ENCODE measurements around the gene CTNNA2.

The CTNNA2 gene

DNA sequence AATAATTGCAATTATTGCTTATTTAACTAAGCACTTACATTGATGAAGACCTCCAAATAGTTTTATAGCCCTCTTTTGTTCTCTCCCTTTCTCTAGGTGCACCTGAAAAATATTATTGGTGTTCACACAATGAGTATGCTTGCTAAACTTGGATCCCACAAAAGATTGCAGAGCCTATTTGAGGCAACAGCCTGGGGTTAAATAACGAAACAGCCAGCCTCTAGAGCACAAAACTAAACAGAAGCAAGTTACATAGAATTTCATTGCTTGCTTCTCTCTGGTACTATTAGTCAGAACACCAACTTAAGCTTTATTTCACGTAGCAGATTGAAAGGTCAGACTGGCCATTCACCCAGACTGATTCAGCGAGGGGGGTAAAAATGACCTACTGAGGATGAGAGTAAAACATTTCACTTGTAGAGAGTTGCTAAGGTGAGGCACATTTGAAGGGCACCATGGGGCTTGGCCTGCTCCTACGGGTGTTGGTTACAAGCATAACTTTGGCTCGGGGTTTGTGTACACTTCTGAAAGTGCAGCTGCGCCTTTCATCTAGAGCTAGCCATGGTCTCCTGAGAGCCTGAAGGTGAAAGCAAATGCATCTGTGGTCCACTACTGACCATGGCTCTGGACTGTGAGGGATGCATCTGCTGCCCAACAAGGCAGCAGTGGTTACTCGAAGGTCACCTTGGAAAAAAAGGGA is 1016.8 kb downstream of the CTNNA2 start:
- TF ChIP-seq TCF12 (IDR thresholded peaks at IDR 0.05; ENCODE audit: low read depth) = no peak
- TF ChIP-seq YY1 (IDR thresholded peaks at IDR 0.05; ENCODE audit: low read depth) = no peak
- TF ChIP-seq, protein P1, sequence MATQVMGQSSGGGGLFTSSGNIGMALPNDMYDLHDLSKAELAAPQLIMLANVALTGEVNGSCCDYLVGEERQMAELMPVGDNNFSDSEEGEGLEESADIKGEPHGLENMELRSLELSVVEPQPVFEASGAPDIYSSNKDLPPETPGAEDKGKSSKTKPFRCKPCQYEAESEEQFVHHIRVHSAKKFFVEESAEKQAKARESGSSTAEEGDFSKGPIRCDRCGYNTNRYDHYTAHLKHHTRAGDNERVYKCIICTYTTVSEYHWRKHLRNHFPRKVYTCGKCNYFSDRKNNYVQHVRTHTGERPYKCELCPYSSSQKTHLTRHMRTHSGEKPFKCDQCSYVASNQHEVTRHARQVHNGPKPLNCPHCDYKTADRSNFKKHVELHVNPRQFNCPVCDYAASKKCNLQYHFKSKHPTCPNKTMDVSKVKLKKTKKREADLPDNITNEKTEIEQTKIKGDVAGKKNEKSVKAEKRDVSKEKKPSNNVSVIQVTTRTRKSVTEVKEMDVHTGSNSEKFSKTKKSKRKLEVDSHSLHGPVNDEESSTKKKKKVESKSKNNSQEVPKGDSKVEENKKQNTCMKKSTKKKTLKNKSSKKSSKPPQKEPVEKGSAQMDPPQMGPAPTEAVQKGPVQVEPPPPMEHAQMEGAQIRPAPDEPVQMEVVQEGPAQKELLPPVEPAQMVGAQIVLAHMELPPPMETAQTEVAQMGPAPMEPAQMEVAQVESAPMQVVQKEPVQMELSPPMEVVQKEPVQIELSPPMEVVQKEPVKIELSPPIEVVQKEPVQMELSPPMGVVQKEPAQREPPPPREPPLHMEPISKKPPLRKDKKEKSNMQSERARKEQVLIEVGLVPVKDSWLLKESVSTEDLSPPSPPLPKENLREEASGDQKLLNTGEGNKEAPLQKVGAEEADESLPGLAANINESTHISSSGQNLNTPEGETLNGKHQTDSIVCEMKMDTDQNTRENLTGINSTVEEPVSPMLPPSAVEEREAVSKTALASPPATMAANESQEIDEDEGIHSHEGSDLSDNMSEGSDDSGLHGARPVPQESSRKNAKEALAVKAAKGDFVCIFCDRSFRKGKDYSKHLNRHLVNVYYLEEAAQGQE (IDR thresholded peaks at IDR 0.05; ENCODE audit: low read depth) = no peak
- TF ChIP-seq, protein P2, sequence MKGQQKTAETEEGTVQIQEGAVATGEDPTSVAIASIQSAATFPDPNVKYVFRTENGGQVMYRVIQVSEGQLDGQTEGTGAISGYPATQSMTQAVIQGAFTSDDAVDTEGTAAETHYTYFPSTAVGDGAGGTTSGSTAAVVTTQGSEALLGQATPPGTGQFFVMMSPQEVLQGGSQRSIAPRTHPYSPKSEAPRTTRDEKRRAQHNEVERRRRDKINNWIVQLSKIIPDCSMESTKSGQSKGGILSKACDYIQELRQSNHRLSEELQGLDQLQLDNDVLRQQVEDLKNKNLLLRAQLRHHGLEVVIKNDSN (IDR thresholded peaks at IDR 0.05) = no peak
- no peak for TF ChIP-seq TAF1 (IDR thresholded peaks at IDR 0.05; ENCODE audit: low read depth)
- TF ChIP-seq CEBPB (IDR thresholded peaks at IDR 0.05) = no peak
- TF ChIP-seq RAD21 (IDR thresholded peaks at IDR 0.05; ENCODE audit: low read depth) = no peak
- TF ChIP-seq NFIC (IDR thresholded peaks at IDR 0.05) = no peak
- TF ChIP-seq, protein P3, sequence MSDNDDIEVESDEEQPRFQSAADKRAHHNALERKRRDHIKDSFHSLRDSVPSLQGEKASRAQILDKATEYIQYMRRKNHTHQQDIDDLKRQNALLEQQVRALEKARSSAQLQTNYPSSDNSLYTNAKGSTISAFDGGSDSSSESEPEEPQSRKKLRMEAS (IDR thresholded peaks at IDR 0.05) = no peak
- no peak for TF ChIP-seq TEAD4 (IDR thresholded peaks at IDR 0.05)
- TF ChIP-seq EGR1 (IDR thresholded peaks at IDR 0.05) = no peak
- TF ChIP-seq ZBTB7A (IDR thresholded peaks at IDR 0.05; ENCODE audit: low read depth) = no peak

DNA sequence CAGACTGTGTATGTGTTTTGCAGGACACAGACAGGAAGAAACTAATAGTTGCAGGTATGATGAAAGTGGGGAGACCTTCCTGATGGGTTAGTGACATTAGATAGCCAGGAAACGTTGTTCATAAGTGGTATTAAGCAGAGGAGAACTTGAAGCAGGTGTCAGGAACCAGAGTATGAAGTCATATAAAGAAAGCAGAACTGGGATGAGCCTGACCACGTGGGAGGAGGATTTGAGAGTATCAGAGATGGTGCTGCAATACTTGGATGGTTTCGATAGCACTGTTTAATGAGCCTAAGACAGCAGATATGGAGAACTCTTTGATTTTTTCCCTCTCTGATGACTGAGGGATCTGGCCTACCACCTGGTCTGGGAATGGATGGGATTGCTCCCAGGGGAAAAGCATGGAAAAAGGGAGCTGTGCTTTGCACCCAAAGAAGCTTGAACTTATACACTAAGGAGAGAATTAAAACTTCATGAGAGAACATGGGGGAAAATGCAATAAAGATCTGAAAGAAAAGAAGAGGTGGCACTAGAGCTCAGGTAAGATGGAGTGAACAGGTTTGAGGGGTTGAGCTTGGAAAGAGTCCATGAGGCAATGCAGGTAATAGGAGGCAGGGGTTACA is 1017.7 kb downstream of the CTNNA2 start:
- TF ChIP-seq, protein P2 (IDR thresholded peaks at IDR 0.05) = no peak
- no peak for TF ChIP-seq EP300 (IDR thresholded peaks at IDR 0.05; ENCODE audit: borderline replicate concordance)
- no peak for TF ChIP-seq NFIC (IDR thresholded peaks at IDR 0.05)
- no peak for TF ChIP-seq EGR1 (IDR thresholded peaks at IDR 0.05)
- TF ChIP-seq, protein P1 (IDR thresholded peaks at IDR 0.05; ENCODE audit: low read depth) = no peak
- no peak for TF ChIP-seq CREB1 (IDR thresholded peaks at IDR 0.05; ENCODE audit: low read depth)
- no peak for TF ChIP-seq RAD21 (IDR thresholded peaks at IDR 0.05; ENCODE audit: low read depth)
- no peak for TF ChIP-seq CEBPB (IDR thresholded peaks at IDR 0.05)
- TF ChIP-seq TAF1 (IDR thresholded peaks at IDR 0.05; ENCODE audit: low read depth) = no peak
- TF ChIP-seq TEAD4 (IDR thresholded peaks at IDR 0.05) = no peak
- TF ChIP-seq TCF12 (IDR thresholded peaks at IDR 0.05; ENCODE audit: low read depth) = no peak
- no peak for TF ChIP-seq YY1 (IDR thresholded peaks at IDR 0.05; ENCODE audit: low read depth)
- TF ChIP-seq ZBTB7A (IDR thresholded peaks at IDR 0.05; ENCODE audit: low read depth) = no peak
- TF ChIP-seq FOXM1 (IDR thresholded peaks at IDR 0.05; ENCODE audit: borderline replicate concordance, low read depth) = no peak
- TF ChIP-seq, protein P3 (IDR thresholded peaks at IDR 0.05) = no peak

DNA sequence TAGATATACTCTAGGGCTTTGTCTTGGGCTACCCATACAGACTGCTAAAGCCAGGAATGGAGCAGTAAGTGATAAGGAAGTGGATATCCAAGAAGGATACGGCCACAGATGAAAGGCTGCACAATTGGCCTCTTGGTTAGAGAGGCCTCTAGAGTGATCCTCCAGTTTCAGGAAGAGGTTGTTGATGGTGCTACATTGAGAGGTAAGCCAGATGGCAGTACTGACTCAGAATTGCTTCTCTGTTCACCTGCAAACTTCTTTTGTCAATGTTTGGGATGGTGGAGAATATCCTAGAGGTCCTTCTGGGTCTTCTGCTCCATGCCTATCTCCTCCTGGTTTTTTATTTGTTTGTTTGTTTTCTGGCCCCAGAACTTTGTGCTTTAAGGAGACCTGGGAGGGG is 1018.5 kb downstream of the CTNNA2 start:
- TF ChIP-seq EP300 (IDR thresholded peaks at IDR 0.05; ENCODE audit: borderline replicate concordance) (no peak), TAF1 (IDR thresholded peaks at IDR 0.05; ENCODE audit: low read depth) (no peak), EGR1 (IDR thresholded peaks at IDR 0.05) (no peak), TCF12 (IDR thresholded peaks at IDR 0.05; ENCODE audit: low read depth) (no peak), FOXM1 (IDR thresholded peaks at IDR 0.05; ENCODE audit: borderline replicate concordance, low read depth) (no peak), RAD21 (IDR thresholded peaks at IDR 0.05; ENCODE audit: low read depth) (no peak)
- TF ChIP-seq, protein P2 (IDR thresholded peaks at IDR 0.05) = no peak
- TF ChIP-seq, protein P1 (IDR thresholded peaks at IDR 0.05; ENCODE audit: low read depth) = no peak
- TF ChIP-seq, protein P3 (IDR thresholded peaks at IDR 0.05) = no peak
